ENCODE results near the gene PCDHGA1.
"Not testable (repeated sequence)": the region's sequence is repeated elsewhere in the genome, so short reads cannot be mapped to it uniquely, and the experiment has no call there.

PCDHGA1 gene

GRCh38 chr5:141343242-141343952 is 13.1 kb downstream of the PCDHGA1 start, which contains the start of gene PCDHGA3:
TSS of gene PCDHGA3 (plus strand) at chr5:141343829. CDS start at chr5:141344034, 205 bp downstream.
- DNase-seq (ENCODE audit: low spot score): no peak
- no peak within 1 kb of the TSS for H3K27ac ChIP-seq (replicated peaks; ENCODE audit: low read length)
- H3K79me1 ChIP-seq (ENCODE audit: low read depth, low read length): no peaks in the 10 kb centered on the region
- H3K14ac ChIP-seq (ENCODE audit: low read length): no peak within 1 kb of the TSS
- no peak within 1 kb of the TSS for H2BK12ac ChIP-seq (ENCODE audit: low read length)
- peak within 1 kb of the TSS in 1 of 2 donors; percentile 25 for H3K4me3 ChIP-seq (ENCODE audit: low read length in 2 of 2)
- H4K91ac ChIP-seq (ENCODE audit: low read depth, low read length, poor library complexity): no peak within 1 kb of the TSS
- no peak within 1 kb of the TSS for H3K23ac ChIP-seq (ENCODE audit: low read depth, low read length, poor library complexity)
- H3K4ac ChIP-seq (ENCODE audit: low read length): no peak within 1 kb of the TSS
- H2AFZ ChIP-seq (ENCODE audit: low read length): peak within 1 kb of the TSS; percentile 54
- H2BK120ac ChIP-seq (ENCODE audit: low read depth, low read length): no peak within 1 kb of the TSS
- no peak within 1 kb of the TSS for H2AK5ac ChIP-seq (ENCODE audit: low read depth, low read length)
- WGBS, 2 donors (ENCODE audit: extremely low coverage in 2 of 2, insufficient read length in 2 of 2, insufficient replicate concordance in 1 of 2): no CpG with 5 or more reads among the region's 9 CpGs
- H3K4me1 ChIP-seq (ENCODE audit: control insufficient read depth in 2 of 2, insufficient read depth in 1 of 2, low read depth in 1 of 2, low read length in 2 of 2): no peaks in the 10 kb centered on the region
- H3K4me2 ChIP-seq (ENCODE audit: insufficient read depth, low read length, poor library complexity, severe bottlenecking): no peak within 1 kb of the TSS
- H4K8ac ChIP-seq (ENCODE audit: low read depth, low read length): no peak within 1 kb of the TSS
- no peak within 1 kb of the TSS for H2BK5ac ChIP-seq (ENCODE audit: low read length)
- H3K9ac ChIP-seq (ENCODE audit: low read depth, low read length, poor library complexity): no peak within 1 kb of the TSS
- no peak within 1 kb of the TSS for H3K18ac ChIP-seq (ENCODE audit: low read length)
- no peaks in the 10 kb centered on the region for H3K36me3 ChIP-seq (replicated peaks in 1 of 2; ENCODE audit: control insufficient read depth in 2 of 2, insufficient read depth in 2 of 2, low read length in 2 of 2)
- peaks cover 20 to 32% of the 10 kb centered on the region in 2 donors for H3K9me3 ChIP-seq (replicated peaks in 1 of 2; ENCODE audit: control insufficient read depth in 2 of 2, insufficient read depth in 1 of 2, low read depth in 1 of 2, low read length in 2 of 2)
- H3K27me3 ChIP-seq (ENCODE audit: control insufficient read depth in 3 of 3, insufficient read depth in 3 of 3, low read depth in 1 of 3, low read length in 3 of 3): no peaks in the 10 kb centered on the region
- H2BK15ac ChIP-seq (ENCODE audit: low read length): no peak within 1 kb of the TSS

- H3K4me3 ChIP-seq (ENCODE audit: low read length in 2 of 2): peak overlapping the region in 1 of 2 donors; percentile 25
Observed at GRCh38 chr5:141343953-141344463, 13.7 kb downstream of the PCDHGA1 start.

GRCh38 chr5:141345327-141345726 is 15.0 kb downstream of the PCDHGA1 start:
- Histone ChIP-seq H2AK5ac (ENCODE audit: low read depth, low read length) (no peak overlapping the region), H2BK12ac (ENCODE audit: low read length) (no peak overlapping the region), H3K79me1 (ENCODE audit: low read depth, low read length) (no peaks in the 10 kb centered on the region), H2BK15ac (ENCODE audit: low read length) (no peak overlapping the region), H3K4me1 (ENCODE audit: control insufficient read depth in 2 of 2, insufficient read depth in 1 of 2, low read depth in 1 of 2, low read length in 2 of 2) (no peaks in the 10 kb centered on the region), H3K9ac (ENCODE audit: low read depth, low read length, poor library complexity) (no peak overlapping the region), H3K9me3 (replicated peaks in 1 of 2; ENCODE audit: control insufficient read depth in 2 of 2, insufficient read depth in 1 of 2, low read depth in 1 of 2, low read length in 2 of 2) (peaks cover 14 to 22% of the 10 kb centered on the region in 2 donors), H4K8ac (ENCODE audit: low read depth, low read length) (no peak overlapping the region), H2AFZ (ENCODE audit: low read length) (no peak overlapping the region), H3K36me3 (replicated peaks in 1 of 2; ENCODE audit: control insufficient read depth in 2 of 2, insufficient read depth in 2 of 2, low read length in 2 of 2) (no peaks in the 10 kb centered on the region), H4K91ac (ENCODE audit: low read depth, low read length, poor library complexity) (no peak overlapping the region), H3K18ac (ENCODE audit: low read length) (no peak overlapping the region), H3K14ac (ENCODE audit: low read length) (no peak overlapping the region), H3K27me3 (ENCODE audit: control insufficient read depth in 3 of 3, insufficient read depth in 3 of 3, low read depth in 1 of 3, low read length in 3 of 3) (no peaks in the 10 kb centered on the region), H3K4me2 (ENCODE audit: insufficient read depth, low read length, poor library complexity, severe bottlenecking) (no peak overlapping the region), H2BK5ac (ENCODE audit: low read length) (no peak overlapping the region), H3K23ac (ENCODE audit: low read depth, low read length, poor library complexity) (no peak overlapping the region), H2BK120ac (ENCODE audit: low read depth, low read length) (no peak overlapping the region), H3K4ac (ENCODE audit: low read length) (no peak overlapping the region), H3K4me3 (ENCODE audit: low read length in 2 of 2) (no peak overlapping the region), H3K27ac (replicated peaks; ENCODE audit: low read length) (no peak overlapping the region)
- DNase-seq (ENCODE audit: low spot score): no peak
- WGBS, 2 donors (ENCODE audit: extremely low coverage in 2 of 2, insufficient read length in 2 of 2, insufficient replicate concordance in 1 of 2): no CpG with 5 or more reads among the region's 20 CpGs

More at GRCh38 chr5:141343953-141344463, 13.7 kb downstream of the PCDHGA1 start:
- Histone ChIP-seq H2BK12ac (ENCODE audit: low read length) (no peak overlapping the region), H2BK120ac (ENCODE audit: low read depth, low read length) (no peak overlapping the region), H3K9ac (ENCODE audit: low read depth, low read length, poor library complexity) (no peak overlapping the region), H3K27me3 (ENCODE audit: control insufficient read depth in 3 of 3, insufficient read depth in 3 of 3, low read depth in 1 of 3, low read length in 3 of 3) (no peaks in the 10 kb centered on the region), H3K23ac (ENCODE audit: low read depth, low read length, poor library complexity) (no peak overlapping the region), H2BK15ac (ENCODE audit: low read length) (no peak overlapping the region), H3K4ac (ENCODE audit: low read length) (no peak overlapping the region), H3K27ac (replicated peaks; ENCODE audit: low read length) (no peak overlapping the region), H2BK5ac (ENCODE audit: low read length) (no peak overlapping the region), H3K4me1 (ENCODE audit: control insufficient read depth in 2 of 2, insufficient read depth in 1 of 2, low read depth in 1 of 2, low read length in 2 of 2) (no peaks in the 10 kb centered on the region), H3K14ac (ENCODE audit: low read length) (no peak overlapping the region), H3K9me3 (replicated peaks in 1 of 2; ENCODE audit: control insufficient read depth in 2 of 2, insufficient read depth in 1 of 2, low read depth in 1 of 2, low read length in 2 of 2) (peaks cover 20 to 32% of the 10 kb centered on the region in 2 donors), H3K79me1 (ENCODE audit: low read depth, low read length) (no peaks in the 10 kb centered on the region), H4K8ac (ENCODE audit: low read depth, low read length) (no peak overlapping the region), H2AK5ac (ENCODE audit: low read depth, low read length) (no peak overlapping the region), H3K4me2 (ENCODE audit: insufficient read depth, low read length, poor library complexity, severe bottlenecking) (no peak overlapping the region), H4K91ac (ENCODE audit: low read depth, low read length, poor library complexity) (no peak overlapping the region), H2AFZ (ENCODE audit: low read length) (peak overlapping the region; percentile 54), H3K18ac (ENCODE audit: low read length) (no peak overlapping the region), H3K36me3 (replicated peaks in 1 of 2; ENCODE audit: control insufficient read depth in 2 of 2, insufficient read depth in 2 of 2, low read length in 2 of 2) (no peaks in the 10 kb centered on the region)
- no peak for DNase-seq (ENCODE audit: low spot score)
- WGBS, 2 donors (ENCODE audit: extremely low coverage in 2 of 2, insufficient read length in 2 of 2, insufficient replicate concordance in 1 of 2): no CpG with 5 or more reads among the region's 31 CpGs

- H3K4ac ChIP-seq (ENCODE audit: low read length); H2AFZ ChIP-seq (ENCODE audit: low read length); H3K79me1 ChIP-seq (ENCODE audit: low read depth, low read length); H3K27me3 ChIP-seq (ENCODE audit: control insufficient read depth in 3 of 3, insufficient read depth in 3 of 3, low read depth in 1 of 3, low read length in 3 of 3); H3K36me3 ChIP-seq (replicated peaks in 1 of 2; ENCODE audit: control insufficient read depth in 2 of 2, insufficient read depth in 2 of 2, low read length in 2 of 2); H2BK5ac ChIP-seq (ENCODE audit: low read length); H3K23ac ChIP-seq (ENCODE audit: low read depth, low read length, poor library complexity); H3K4me1 ChIP-seq (ENCODE audit: control insufficient read depth in 2 of 2, insufficient read depth in 1 of 2, low read depth in 1 of 2, low read length in 2 of 2); H2AK5ac ChIP-seq (ENCODE audit: low read depth, low read length); H3K4me3 ChIP-seq (ENCODE audit: low read length in 2 of 2); H4K91ac ChIP-seq (ENCODE audit: low read depth, low read length, poor library complexity); H3K4me2 ChIP-seq (ENCODE audit: insufficient read depth, low read length, poor library complexity, severe bottlenecking); H2BK120ac ChIP-seq (ENCODE audit: low read depth, low read length); H3K18ac ChIP-seq (ENCODE audit: low read length); H3K14ac ChIP-seq (ENCODE audit: low read length); H4K8ac ChIP-seq (ENCODE audit: low read depth, low read length); H3K9ac ChIP-seq (ENCODE audit: low read depth, low read length, poor library complexity); DNase-seq (ENCODE audit: low spot score); H3K27ac ChIP-seq (replicated peaks; ENCODE audit: low read length); H2BK15ac ChIP-seq (ENCODE audit: low read length); H2BK12ac ChIP-seq (ENCODE audit: low read length): not testable (repeated sequence)
- WGBS, 2 donors (ENCODE audit: extremely low coverage in 2 of 2, insufficient read length in 2 of 2, insufficient replicate concordance in 1 of 2): no CpG with 5 or more reads among the region's 35 CpGs
- H3K9me3 ChIP-seq (replicated peaks in 1 of 2; ENCODE audit: control insufficient read depth in 2 of 2, insufficient read depth in 1 of 2, low read depth in 1 of 2, low read length in 2 of 2): peaks cover 16 to 26% of the 10 kb centered on the region in 2 donors
Observed at GRCh38 chr5:141346017-141346416, 15.7 kb downstream of the PCDHGA1 start.

All from neuronal stem cell (in vitro differentiated cells).